H1 (cell line): ENCODE results near the gene NAMPT. TPM values are rescaled to one million over a fixed set of nuclear protein-coding genes. Genes with fewer than 3 reads are reported as not detected.

Source experiments
- CREB1 ChIP-seq: IDR thresholded peaks from 2 replicates; pipeline ENCODE4 v1.6.1; 2012; ENCODE audit warnings: inconsistent platforms
- EP300 ChIP-seq, 2 experiments: IDR thresholded peaks; 1 replicate in 1 of 2; 2 replicates in 1 of 2; pipeline ENCODE4 v1.6.1; 2011 to 2012; ENCODE audit warnings: low read depth in 2 of 2, low read length in 2 of 2, mild to moderate bottlenecking in 2 of 2, borderline replicate concordance in 1 of 2, inconsistent platforms in 1 of 2, moderate library complexity in 1 of 2
- JUN ChIP-seq: IDR thresholded peaks from 2 replicates; pipeline ENCODE4 v1.6.1; 2011; ENCODE audit warnings: low read depth, mild to moderate bottlenecking, improper control_type of control experiment, low read length
- POLR2A ChIP-seq, 2 experiments: IDR thresholded peaks; 1 replicate in 1 of 2; 2 replicates in 1 of 2; pipeline ENCODE4 v1.6.1; 2011; ENCODE audit warnings: low read depth in 2 of 2, low read length in 2 of 2, mild to moderate bottlenecking in 2 of 2; ENCODE audit errors: control extremely low read depth in 1 of 2
- TAF1 ChIP-seq: IDR thresholded peaks from 2 replicates; pipeline ENCODE4 v1.6.1; 2011; ENCODE audit warnings: mild to moderate bottlenecking, low read depth, low read length
- polyA plus RNA-seq, 7 experiments: library from polyadenylated mRNA; depleted of rRNA in 3 of 7; stranded (reverse) in 5 of 7; unstranded in 2 of 7; fragments of >200 nt in 5 of 7; fragments of 200-250 nt in 2 of 7; gene quantifications; 1 replicate in 5 of 7; 2 replicates in 1 of 7; 4 replicates in 1 of 7; pipeline versions ENCODE4 v1.2.1 to v1.2.3, GENCODE V29; 2011 to 2013; ENCODE audit warnings: missing spikeins in 2 of 7, mixed read lengths in 2 of 7
- total RNA-seq: library from RNA; stranded (reverse); fragmentation: NEBNext Ultra II Directional; extraction: Animal tissue kit (Norgen Biotek cat#: 25700); gene quantifications from 2 replicates; pipeline ENCODE4 v1.2.1, GENCODE V29; 2021

NAMPT gene
- total and polyA plus RNA-seq, 2 of the 8 experiments (the other 6 are each of a cell fraction or from before 2014, with no cell fraction given), result 15.4 to 95.9 TPM

- TF ChIP-seq EP300 (IDR thresholded peaks at IDR 0.05; ENCODE audit: borderline replicate concordance in 1 of 2, low read depth in 2 of 2, low read length in 2 of 2) (no peak), CREB1 (no peak), JUN (no peak), TAF1 (no peak), POLR2A (IDR thresholded peaks at IDR 0.05; ENCODE audit: control extremely low read depth in 1 of 2, low read depth in 2 of 2, low read length in 2 of 2) (no peak)
Observed at GRCh38 chr7:106327538-106328481, 43.0 kb upstream of the NAMPT start (continued).
